Heart right ventricle (tissue), 16 donors: ENCODE data around the gene APOBEC3A. TPM values are rescaled to one million over a fixed set of nuclear protein-coding genes. Genes with fewer than 3 reads are reported as not detected.

Experiments
- ATAC-seq, 8 donors: fragments of 200-7000 bp; cut with Tn5 transposase; one replicate each; pipeline ENCODE4 v1.9.1; 2020; ENCODE audit warnings: mild to moderate bottlenecking in 8 of 8, moderate library complexity in 8 of 8, moderate number of reproducible peaks in 1 of 8
- DNase-seq, 2 donors: peaks; one replicate each; pipeline ENCODE4 v3.0.0-alpha.2; 2020
- H3K27ac ChIP-seq, 10 donors: fragments of 200-600 bp; sonication (generic) in 2 of 10; one replicate each; pipeline versions ENCODE4 v1.5.0 to v1.8.0; 2020 to 2022; ENCODE audit warnings: mild to moderate bottlenecking in 3 of 10
- H3K27me3 ChIP-seq, 7 donors: fragments of 200-600 bp; one replicate each; pipeline ENCODE4 v1.8.0; 2021 to 2022; ENCODE audit warnings: mild to moderate bottlenecking in 2 of 7
- H3K36me3 ChIP-seq, 9 donors: fragments of 200-600 bp; sonication (generic) in 1 of 9; one replicate each; pipeline versions ENCODE4 v1.5.0 to v1.8.0; 2020 to 2022; ENCODE audit warnings: mild to moderate bottlenecking in 2 of 9
- H3K4me1 ChIP-seq, 9 donors: fragments of 200-600 bp; sonication (generic) in 1 of 9; one replicate each; pipeline versions ENCODE4 v1.5.0 to v1.8.0; 2020 to 2022; ENCODE audit warnings: mild to moderate bottlenecking in 4 of 9
- H3K4me3 ChIP-seq, 10 donors: fragments of 200-600 bp; sonication (generic) in 2 of 10; one replicate each; pipeline versions ENCODE4 v1.5.0 to v1.8.0; 2020 to 2022; ENCODE audit warnings: mild to moderate bottlenecking in 7 of 10, moderate library complexity in 2 of 10
- H3K9me3 ChIP-seq, 11 donors: fragments of 200-600 bp in 10 of 11; sonication (generic) in 2 of 11; one replicate each; pipeline versions ENCODE4 v1.5.0 to v1.8.0; 2013 to 2022; ENCODE audit warnings: mild to moderate bottlenecking in 2 of 11, control low read depth in 1 of 11, moderate library complexity in 1 of 11
- CTCF ChIP-seq, 9 donors: fragments of 200-600 bp; sonication (generic) in 2 of 9; IDR thresholded peaks; one replicate each; pipeline versions ENCODE4 v1.5.0 to v1.8.0; 2021 to 2022; ENCODE audit warnings: antibody characterized with exemption in 9 of 9, mild to moderate bottlenecking in 5 of 9, moderate library complexity in 1 of 9
- WGBS, 2 donors: extraction: QIAGEN DNeasy Blood & Tissue Kit; methylation state at CpG; one replicate each; pipeline ENCODE4 v1.1.7; 2013; ENCODE audit warnings: inconsistent platforms in 1 of 2; 5-methylcytosine and 5-hydroxymethylcytosine counted together
- intact Hi-C, 10 donors: fragments of 100-400 bp; cut with DNase I; formaldehyde crosslinking; loops; one replicate each; pipeline versions ENCODE4 v1.11.1 to v1.14.2; 2022
- polyA plus RNA-seq, 2 donors: library from polyadenylated mRNA; stranded (reverse); fragments of 200-250 nt; gene quantifications; one replicate each; pipeline ENCODE4 v1.2.3, GENCODE V29; 2013
- total RNA-seq, 10 donors: library from RNA; stranded (reverse); fragmentation: NEBNext Ultra II Directional in 3 of 10; extraction: Animal tissue kit (Norgen Biotek cat#: 25700) in 3 of 10; gene quantifications; one replicate each; pipeline versions ENCODE4 v1.2.1 to v1.2.4, GENCODE V29; 2021 to 2023
- donor health status: Arrhythmogenic right ventricular cardiomyopathy.
- donor health status: ischemic (EF 13 %, LVEDD 7.1; RV severe dilation, severe dysfunction).
- donor health status: healthy with polysubstance abuse.
- donor health status: DM: no; HTN: yes; CAD: no.
- donor health status: DM: no; HTN: no; CAD: no.
- donor health status: ischemic (EF 25% LVEDD 6.9; RV normal size, moderate dysfunction).
- donor health status: ischemic (EF 25% LVEDD 5.7; RV mildly dilated, moderate dysfunction).
- donor health status: healthy.
- donor health status: DM: yes; HTN: yes; CAD: no.
- donor health status: Ischemic cardiomyopathy.
- donor health status: ischemic (EF 35%, LVEDD 5.7; RV mildly dilated, moderate dysfunction).
- donor health status: nonischemic (EF 11% LVEDD 7.7; RV severe dilation, severe dysfunction).
- donor health status: DM: yes; HTN: yes; CAD: no.
- donor health status: PGD.
- donor health status: ischemic (EF 29% LVEDD 5.4; RV normal size, mild dysfunction).
- donor health status: nonischemic (EF 23%, LVEDD 6.1; RV moderate dilation, normal function).

Gene APOBEC3A
- total and polyA plus RNA-seq, 12 donors = 0.20 to 5.6 (median 0.93) TPM; not detected in 2

- TF ChIP-seq CTCF (IDR thresholded peaks at IDR 0.05) = no peak
- intact Hi-C loops = loop anchor here in 4 of 10 donors (2.0 to 10.0 kb wide), 4 partner anchors 48 to 53 kb away; partner anchors contain the start of gene CBX6 (in 3 of the 4)
- H3K4me1 ChIP-seq = peaks cover 4 to 34% (median 25%) of the 10 kb centered on the region in 9 donors
- 83 to 86% methylated on average over 7 of the region's 7 CpGs for WGBS, 2 donors
- H3K27me3 ChIP-seq = peaks cover 0 to 46% (median 7%) of the 10 kb centered on the region in 7 donors
- H3K27ac ChIP-seq = peak overlapping the region in 1 of 10 donors; percentile 89
- no peak overlapping the region for H3K4me3 ChIP-seq
- no peaks in the 10 kb centered on the region for H3K9me3 ChIP-seq
- DNase-seq (no peak), ATAC-seq (no peak)
- no peaks in the 10 kb centered on the region for H3K36me3 ChIP-seq
Measured at GRCh38 chr22:38925571-38926041, 31.8 kb upstream of the APOBEC3A start.

- WGBS, 2 donors = 11 to 12% methylated on average over 38 to 39 of the region's 39 CpGs
- TF ChIP-seq CTCF (IDR thresholded peaks at IDR 0.05) = peak in 8 of 9 donors; percentile 26 to 85 (median 70)
- no peaks in the 10 kb centered on the region for H3K36me3 ChIP-seq
- intact Hi-C loops = loop anchor here in 3 of 10 donors (5.0 to 10.0 kb wide), 3 partner anchors 50 to 55 kb away; partner anchors contain the start of gene CBX6 (in 2 of the 3)
- peak; percentile 65 to 77 for DNase-seq
- peak; percentile 70 to 88 (median 76) for ATAC-seq
- H3K9me3 ChIP-seq = no peaks in the 10 kb centered on the region
- peak overlapping the region in 9 of 10 donors; percentile 2 to 45 (median 31) for H3K4me3 ChIP-seq
- H3K27ac ChIP-seq = peak overlapping the region in 9 of 10 donors; percentile 36 to 76 (median 58)
- H3K27me3 ChIP-seq = peaks cover 0 to 46% (median 7%) of the 10 kb centered on the region in 7 donors
- H3K4me1 ChIP-seq = peaks cover 4 to 34% (median 25%) of the 10 kb centered on the region in 9 donors
Measured at GRCh38 chr22:38927033-38927781, 30.2 kb upstream of the APOBEC3A start.

- Histone ChIP-seq H3K36me3 (no peaks in the 10 kb centered on the region), H3K27me3 (peaks cover 0 to 43% (median 7%) of the 10 kb centered on the region in 7 donors), H3K27ac (no peak overlapping the region), H3K9me3 (no peaks in the 10 kb centered on the region), H3K4me3 (no peak overlapping the region), H3K4me1 (peaks cover 0 to 26% (median 8%) of the 10 kb centered on the region in 9 donors)
- TF ChIP-seq CTCF (IDR thresholded peaks at IDR 0.05) = no peak
- no peak for ATAC-seq
- WGBS, 2 donors = 44 to 50% methylated on average over 3 of the region's 3 CpGs
- DNase-seq = no peak
- intact Hi-C loops = no loop called here
Measured at GRCh38 chr22:38930512-38930911, 26.9 kb upstream of the APOBEC3A start.

GRCh38 chr22:38935023-38935422 is 22.4 kb upstream of the APOBEC3A start:
- no peaks in the 10 kb centered on the region for H3K36me3 ChIP-seq
- no peak overlapping the region for H3K4me3 ChIP-seq
- ATAC-seq (peak; percentile 34 to 92 (median 86)), DNase-seq (peak; percentile 64 to 78)
- H3K27ac ChIP-seq = no peak overlapping the region
- H3K27me3 ChIP-seq = peaks cover 0 to 12% (median 0%) of the 10 kb centered on the region in 7 donors
- H3K9me3 ChIP-seq = no peaks in the 10 kb centered on the region
- 53 to 61% methylated on average over 8 of the region's 8 CpGs for WGBS, 2 donors
- intact Hi-C loops = no loop called here
- TF ChIP-seq CTCF (IDR thresholded peaks at IDR 0.05) = no peak
- peaks cover 0 to 11% (median 0%) of the 10 kb centered on the region in 9 donors for H3K4me1 ChIP-seq
